HG03103 (cell line): Measurements from ENCODE around the gene MEST.
A peak's percentile ranks its signal among the peaks of the same experiment; 100 is the strongest.
"Not testable (repeated sequence)": the region's sequence is repeated elsewhere in the genome, so short reads cannot be mapped to it uniquely, and the experiment has no call there.

Experiments
- ATAC-seq: cut with Tn5 transposase; IDR thresholded peaks from one replicate; pipeline ENCODE4 v1.9.1; 2021; ENCODE audit warnings: low read depth; ENCODE audit not compliant: unreplicated experiment

The MEST gene

GRCh38 chr7:130491841-130492522, at the start of gene MEST:
Gene MEST, plus strand, starts transcription at chr7:130492085. Its CDS starts 229 bp downstream, at chr7:130492314.
- ATAC-seq, result no peak

- no peak for ATAC-seq
Observed at GRCh38 chr7:130442601-130443000, 49.3 kb upstream of the MEST start.

GRCh38 chr7:130444234-130444633, 47.7 kb upstream of the MEST start:
- no peak for ATAC-seq

- ATAC-seq, result no peak
Observed at GRCh38 chr7:130444751-130445407, 47.0 kb upstream of the MEST start.

GRCh38 chr7:130446259-130446658, 45.6 kb upstream of the MEST start:
- ATAC-seq, result no peak

- not testable (repeated sequence) for ATAC-seq
Observed at GRCh38 chr7:130451344-130451743, 40.5 kb upstream of the MEST start.

GRCh38 chr7:130452951-130453350, 38.9 kb upstream of the MEST start:
- no peak for ATAC-seq

GRCh38 chr7:130454959-130455358, 36.9 kb upstream of the MEST start:
- ATAC-seq, result no peak

GRCh38 chr7:130458257-130458656, 33.6 kb upstream of the MEST start:
- no peak for ATAC-seq

- ATAC-seq, result no peak
Observed at GRCh38 chr7:130461272-130461671, 30.6 kb upstream of the MEST start.

- no peak for ATAC-seq
Observed at GRCh38 chr7:130463553-130464434, 28.1 kb upstream of the MEST start.

- ATAC-seq, result no peak
Observed at GRCh38 chr7:130468612-130469011, 23.3 kb upstream of the MEST start.

GRCh38 chr7:130471974-130472373, 19.9 kb upstream of the MEST start:
- no peak for ATAC-seq

- ATAC-seq, result no peak
Observed at GRCh38 chr7:130473289-130473688, 18.6 kb upstream of the MEST start.

GRCh38 chr7:130473876-130474275, 18.0 kb upstream of the MEST start:
- no peak for ATAC-seq

- ATAC-seq, result no peak
Observed at GRCh38 chr7:130475776-130476175, 16.1 kb upstream of the MEST start.

GRCh38 chr7:130476297-130477150, 15.4 kb upstream of the MEST start:
- ATAC-seq, result peak; percentile 80

GRCh38 chr7:130478991-130479390, 12.9 kb upstream of the MEST start:
- ATAC-seq, result no peak

- ATAC-seq, result no peak
Observed at GRCh38 chr7:130479716-130480400, 12.0 kb upstream of the MEST start.

- no peak for ATAC-seq
Observed at GRCh38 chr7:130481898-130482297, 10.0 kb upstream of the MEST start.
